ENCODE data around the gene SYT1. TPM values are rescaled to one million over a fixed set of nuclear protein-coding genes. Genes with fewer than 3 reads are reported as not detected.

SYT1 gene
- total and polyA plus RNA-seq, 2 donors (not counting 1 experiment from before 2014, with no cell fraction given), result 0.60 to 1.3 TPM

DNA sequence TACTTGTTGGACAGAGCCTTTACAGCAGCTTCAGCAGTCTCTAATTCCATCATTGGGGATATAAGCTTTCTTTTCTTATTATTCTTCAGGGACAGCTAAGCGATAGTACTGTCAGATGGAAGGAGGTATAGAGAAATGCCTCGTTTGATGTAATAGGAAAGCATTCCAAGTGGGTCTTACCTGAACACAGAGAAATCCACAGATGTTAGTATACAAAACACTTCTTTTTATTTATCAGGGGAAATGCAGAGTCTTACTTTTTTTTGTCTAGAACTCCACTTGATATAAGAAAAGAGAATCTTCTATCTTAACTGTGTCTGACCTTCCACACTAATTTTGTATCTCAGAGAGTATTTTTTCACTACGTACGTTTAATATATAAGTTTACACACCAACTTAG, 1.9 kb downstream of the SYT1 start:
- H2AFZ ChIP-seq (ENCODE audit: insufficient read depth, low read depth, low read length, poor library complexity, severe bottlenecking), result no peak overlapping the region
- no peaks in the 10 kb centered on the region for H3K9me3 ChIP-seq (ENCODE audit: control extremely low read depth in 1 of 3, control insufficient read depth in 2 of 3, insufficient read depth in 1 of 3, low read length in 2 of 3)
- Mint-ChIP-seq H3K4me3 (no peak overlapping the region), H3K4me1 (peaks cover 25% of the 10 kb centered on the region), H3K9me3 (ENCODE audit: insufficient read depth) (no peaks in the 10 kb centered on the region), H3K27ac (no peak overlapping the region), H3K27me3 (peaks cover 6% of the 10 kb centered on the region)
- DNase-seq (no peak), ATAC-seq (ENCODE audit: low read depth) (no peak)
- no peaks in the 10 kb centered on the region for H4K20me1 ChIP-seq (ENCODE audit: control insufficient read depth, insufficient read depth, low read length, poor library complexity, severe bottlenecking)
- no peaks in the 10 kb centered on the region for H3K79me2 ChIP-seq (ENCODE audit: control insufficient read depth, insufficient read depth, low read length)
- WGBS (ENCODE audit: insufficient coverage), result no CpG with 5 or more reads among the region's 4 CpGs
- intact Hi-C loops (cut with micrococcal nuclease), result no loop called here
- no peak overlapping the region for H3K9ac ChIP-seq (ENCODE audit: low read length)
- POLR2A ChIA-PET, result no interaction called here
- no peak overlapping the region for H3K4me2 ChIP-seq (replicated peaks; ENCODE audit: low read depth, low read length, poor library complexity, severe bottlenecking)
- peaks cover 0 to 14% (median 5%) of the 10 kb centered on the region in 4 experiments for H3K27me3 ChIP-seq (replicated peaks in 1 of 4; ENCODE audit: control extremely low read depth in 1 of 4, control insufficient read depth in 3 of 4, insufficient read depth in 4 of 4, low read length in 3 of 4)
- H3K4me3 ChIP-seq (ENCODE audit: control extremely low read depth in 1 of 5, extremely low read depth in 1 of 5, insufficient read depth in 1 of 5, low read depth in 2 of 5, low read length in 4 of 5), result no peak overlapping the region
- no peak overlapping the region for H3K27ac ChIP-seq (ENCODE audit: low read length in 2 of 2)
- TF ChIP-seq EZH2 (IDR thresholded peaks at IDR 0.05; ENCODE audit: borderline replicate concordance, insufficient read depth, low read depth, low read length, poor library complexity, severe bottlenecking) (no peak), CTCF (IDR thresholded peaks at IDR 0.05) (no peak)
- H3K4me1 ChIP-seq (ENCODE audit: control insufficient read depth in 2 of 2, insufficient read depth in 2 of 2, low read length in 2 of 2), result peaks cover 20 to 29% of the 10 kb centered on the region in 2 donors
- CTCF ChIA-PET, result interaction anchor here (0.7 kb wide), 1 partner anchor 702 kb away, joined by 3 read pairs; no protein-coding TSS in a partner anchor
- H3K36me3 ChIP-seq (replicated peaks in 1 of 2; ENCODE audit: control extremely low read depth in 1 of 2, control insufficient read depth in 1 of 2, extremely low read depth in 1 of 2, insufficient read depth in 2 of 2, low read length in 1 of 2), result no peaks in the 10 kb centered on the region

GRCh38 chr12:78870539-78870938, 6.0 kb downstream of the SYT1 start:
- H2AFZ ChIP-seq (ENCODE audit: insufficient read depth, low read depth, low read length, poor library complexity, severe bottlenecking), result no peak overlapping the region
- H4K20me1 ChIP-seq (ENCODE audit: control insufficient read depth, insufficient read depth, low read length, poor library complexity, severe bottlenecking), result no peaks in the 10 kb centered on the region
- Mint-ChIP-seq H3K27me3 (no peaks in the 10 kb centered on the region), H3K27ac (no peak overlapping the region), H3K9me3 (ENCODE audit: insufficient read depth) (no peaks in the 10 kb centered on the region), H3K4me3 (no peak overlapping the region), H3K4me1 (peaks cover 10% of the 10 kb centered on the region)
- no peak overlapping the region for H3K9ac ChIP-seq (ENCODE audit: low read length)
- H3K79me2 ChIP-seq (ENCODE audit: control insufficient read depth, insufficient read depth, low read length), result no peaks in the 10 kb centered on the region
- intact Hi-C loops (cut with micrococcal nuclease), result no loop called here
- WGBS (ENCODE audit: insufficient coverage), result 20% methylated on average over 1 of the region's 3 CpGs
- POLR2A ChIA-PET, result no interaction called here
- no peaks in the 10 kb centered on the region for H3K9me3 ChIP-seq (ENCODE audit: control extremely low read depth in 1 of 3, control insufficient read depth in 2 of 3, insufficient read depth in 1 of 3, low read length in 2 of 3)
- no peaks in the 10 kb centered on the region for H3K36me3 ChIP-seq (replicated peaks in 1 of 2; ENCODE audit: control extremely low read depth in 1 of 2, control insufficient read depth in 1 of 2, extremely low read depth in 1 of 2, insufficient read depth in 2 of 2, low read length in 1 of 2)
- no peak overlapping the region for H3K4me3 ChIP-seq (ENCODE audit: control extremely low read depth in 1 of 5, extremely low read depth in 1 of 5, insufficient read depth in 1 of 5, low read depth in 2 of 5, low read length in 4 of 5)
- no peak overlapping the region for H3K4me2 ChIP-seq (replicated peaks; ENCODE audit: low read depth, low read length, poor library complexity, severe bottlenecking)
- H3K27me3 ChIP-seq (replicated peaks in 1 of 4; ENCODE audit: control extremely low read depth in 1 of 4, control insufficient read depth in 3 of 4, insufficient read depth in 4 of 4, low read length in 3 of 4), result no peaks in the 10 kb centered on the region
- peak; percentile 11 for DNase-seq
- no peak for TF ChIP-seq CTCF (IDR thresholded peaks at IDR 0.05)
- TF ChIP-seq EZH2 (IDR thresholded peaks at IDR 0.05; ENCODE audit: borderline replicate concordance, insufficient read depth, low read depth, low read length, poor library complexity, severe bottlenecking), result no peak
- H3K27ac ChIP-seq (ENCODE audit: low read length in 2 of 2), result no peak overlapping the region
- ATAC-seq (ENCODE audit: low read depth), result no peak
- CTCF ChIA-PET, result no interaction called here
- peaks cover 6 to 7% of the 10 kb centered on the region in 2 donors for H3K4me1 ChIP-seq (ENCODE audit: control insufficient read depth in 2 of 2, insufficient read depth in 2 of 2, low read length in 2 of 2)

Data from B cell (primary cell).